ENCODE results near the gene LMNTD2. TPM values are rescaled to one million over a fixed set of nuclear protein-coding genes. Genes with fewer than 3 reads are reported as not detected.

Gene LMNTD2
- total RNA-seq, 1 experiment from 2014 or later, result 4.0 TPM

DNA sequence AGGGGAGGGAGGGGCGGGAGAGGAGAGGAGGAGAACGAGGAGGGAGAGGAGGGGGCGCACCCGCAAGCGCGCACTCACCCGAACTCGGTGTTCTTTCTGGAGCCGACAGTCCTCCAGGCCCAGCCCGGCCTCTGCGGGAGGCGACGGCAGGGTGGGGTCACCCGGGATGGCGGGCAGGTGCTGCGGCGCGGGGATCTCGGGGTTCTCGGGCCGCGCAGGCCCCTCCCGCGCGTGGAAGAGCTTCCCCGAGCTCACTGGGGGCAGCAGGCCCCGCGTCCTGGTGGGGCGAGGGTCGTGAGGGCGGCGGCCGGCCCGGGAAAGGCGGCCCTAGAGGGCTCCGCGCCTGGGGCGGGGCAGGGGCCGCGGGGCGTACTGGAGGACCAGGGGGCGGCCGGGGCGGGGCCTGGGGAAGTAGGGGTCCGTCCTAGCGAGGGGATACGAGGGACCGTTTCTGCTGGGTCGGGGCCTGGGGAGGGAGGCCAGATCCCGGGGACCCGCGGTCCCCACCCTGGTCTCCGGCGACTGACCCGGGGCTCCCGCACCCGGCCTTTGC lies 5.2 kb downstream of the LMNTD2 start:
- POLR2A ChIA-PET, result interaction anchor here (1.9 kb wide), 1 partner anchor 19 kb away, joined by 5 read pairs; the partner anchor contains the start of gene HRAS
- Mint-ChIP-seq H3K27me3 (ENCODE audit: low read depth) (peaks cover 28% of the 10 kb centered on the region), H3K4me1 (peaks cover 13% of the 10 kb centered on the region), H3K4me3 (peak overlapping the region; percentile 57), H3K36me3 (no peaks in the 10 kb centered on the region), H3K9me3 (no peaks in the 10 kb centered on the region), H3K27ac (no peak overlapping the region)
- TF ChIP-seq ATF1 (CRISPR knock-in tag; IDR thresholded peaks at IDR 0.05) (no peak), ZNF317 (CRISPR knock-in tag; IDR thresholded peaks at IDR 0.05; ENCODE audit: borderline replicate concordance, low read depth) (no peak), ZNF416 (CRISPR knock-in tag; IDR thresholded peaks at IDR 0.05) (0 out of 2 replicates have a peak, but pooled peaks have one; percentile 54), SP1 (CRISPR knock-in tag; conservative IDR thresholded peaks at IDR 0.05) (peak; percentile 23), SMAD4 (CRISPR knock-in tag; IDR thresholded peaks at IDR 0.05) (no peak), CREB1 (CRISPR knock-in tag; IDR thresholded peaks at IDR 0.05) (no peak), ZNF263 (CRISPR knock-in tag; IDR thresholded peaks at IDR 0.05; ENCODE audit: low read depth) (peak; percentile 60; the same call in 1 of the 2 replicates), FOXK1 (CRISPR knock-in tag; IDR thresholded peaks at IDR 0.05) (0 out of 2 replicates have a peak, but pooled peaks have one; percentile 41), RORB (CRISPR knock-in tag; IDR thresholded peaks at IDR 0.05) (no peak), FOXJ3 (CRISPR knock-in tag; IDR thresholded peaks at IDR 0.05; ENCODE audit: borderline replicate concordance) (no peak)
- TF ChIP-seq, protein P1, sequence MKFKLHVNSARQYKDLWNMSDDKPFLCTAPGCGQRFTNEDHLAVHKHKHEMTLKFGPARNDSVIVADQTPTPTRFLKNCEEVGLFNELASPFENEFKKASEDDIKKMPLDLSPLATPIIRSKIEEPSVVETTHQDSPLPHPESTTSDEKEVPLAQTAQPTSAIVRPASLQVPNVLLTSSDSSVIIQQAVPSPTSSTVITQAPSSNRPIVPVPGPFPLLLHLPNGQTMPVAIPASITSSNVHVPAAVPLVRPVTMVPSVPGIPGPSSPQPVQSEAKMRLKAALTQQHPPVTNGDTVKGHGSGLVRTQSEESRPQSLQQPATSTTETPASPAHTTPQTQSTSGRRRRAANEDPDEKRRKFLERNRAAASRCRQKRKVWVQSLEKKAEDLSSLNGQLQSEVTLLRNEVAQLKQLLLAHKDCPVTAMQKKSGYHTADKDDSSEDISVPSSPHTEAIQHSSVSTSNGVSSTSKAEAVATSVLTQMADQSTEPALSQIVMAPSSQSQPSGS (CRISPR knock-in tag; IDR thresholded peaks at IDR 0.05; ENCODE audit: borderline replicate concordance, low read depth), result no peak
- TF ChIP-seq, protein P2, sequence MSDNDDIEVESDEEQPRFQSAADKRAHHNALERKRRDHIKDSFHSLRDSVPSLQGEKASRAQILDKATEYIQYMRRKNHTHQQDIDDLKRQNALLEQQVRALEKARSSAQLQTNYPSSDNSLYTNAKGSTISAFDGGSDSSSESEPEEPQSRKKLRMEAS (CRISPR knock-in tag; IDR thresholded peaks at IDR 0.05), result peak; percentile 25; the same call in 1 of the 2 replicates
- ATAC-seq (peak; percentile 19), DNase-seq (ENCODE audit: low spot score) (no peak)
- CTCF ChIA-PET, result interaction anchor here (0.6 to 3.4 kb wide), 30 partner anchors 10 to 391 kb away, joined by 3 to 32 read pairs (median 5); partner anchors contain the start of genes LRRC56, PHRF1, PIDD1 and SCT

DNA sequence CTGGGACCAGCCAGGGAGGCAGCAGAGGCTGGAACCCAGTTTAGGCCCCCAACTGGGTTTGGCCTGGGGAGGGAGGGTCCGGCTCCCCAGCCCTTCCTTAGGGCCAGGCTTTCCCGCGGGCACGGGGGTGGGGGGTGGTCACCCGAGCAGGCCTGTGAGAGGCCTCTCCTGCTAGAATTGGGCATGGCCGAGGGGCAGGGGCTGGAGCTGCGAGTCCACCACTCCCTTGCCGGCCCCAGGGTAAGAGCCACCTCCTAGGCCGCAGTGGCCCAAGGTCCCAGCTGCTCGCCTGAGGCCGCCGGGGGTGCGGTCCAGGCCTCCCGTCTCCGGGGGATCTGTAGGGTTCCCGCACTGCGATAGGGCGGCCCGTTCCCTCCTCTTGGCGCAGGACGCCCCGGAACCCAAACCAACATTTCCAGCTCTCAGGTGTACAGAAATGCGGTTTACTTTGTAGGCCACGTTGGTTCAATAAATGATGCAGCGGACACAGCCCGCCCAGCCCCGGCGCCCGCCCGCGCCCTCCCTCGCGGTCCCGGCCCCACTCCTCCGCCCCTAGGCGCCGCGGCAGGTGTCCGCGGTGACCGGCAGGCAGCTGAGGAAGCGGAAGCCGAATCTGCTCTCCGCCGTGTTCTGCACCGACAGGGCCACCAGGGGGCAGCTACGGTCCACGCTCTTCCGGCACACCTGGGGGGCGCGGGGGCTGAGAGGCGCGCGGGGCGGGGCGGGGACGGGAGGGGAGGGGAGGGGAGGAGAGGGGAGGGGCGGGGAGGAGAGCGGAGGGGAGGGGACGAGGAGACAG lies 5.9 kb downstream of the LMNTD2 start:
- CTCF ChIA-PET, result interaction anchor here (0.6 to 3.4 kb wide), 36 partner anchors 9 to 391 kb away, joined by 3 to 32 read pairs (median 4); partner anchors contain the start of genes DEAF1, LRRC56, PHRF1 and PIDD1
- Mint-ChIP-seq H3K4me3 (peak overlapping the region; percentile 36), H3K9me3 (no peaks in the 10 kb centered on the region), H3K27me3 (ENCODE audit: low read depth) (peaks cover 24% of the 10 kb centered on the region), H3K36me3 (no peaks in the 10 kb centered on the region), H3K4me1 (peaks cover 8% of the 10 kb centered on the region), H3K27ac (no peak overlapping the region)
- ATAC-seq (peak; percentile 52), DNase-seq (ENCODE audit: low spot score) (peak; percentile 85)
- no peak for TF ChIP-seq GRHL2 (CRISPR knock-in tag; IDR thresholded peaks at IDR 0.05; ENCODE audit: insufficient replicate concordance, severe bottlenecking)
- TF ChIP-seq TEAD1 (CRISPR knock-in tag; IDR thresholded peaks at IDR 0.05), result no peak
- TF ChIP-seq, protein P3, sequence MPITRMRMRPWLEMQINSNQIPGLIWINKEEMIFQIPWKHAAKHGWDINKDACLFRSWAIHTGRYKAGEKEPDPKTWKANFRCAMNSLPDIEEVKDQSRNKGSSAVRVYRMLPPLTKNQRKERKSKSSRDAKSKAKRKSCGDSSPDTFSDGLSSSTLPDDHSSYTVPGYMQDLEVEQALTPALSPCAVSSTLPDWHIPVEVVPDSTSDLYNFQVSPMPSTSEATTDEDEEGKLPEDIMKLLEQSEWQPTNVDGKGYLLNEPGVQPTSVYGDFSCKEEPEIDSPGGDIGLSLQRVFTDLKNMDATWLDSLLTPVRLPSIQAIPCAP (CRISPR knock-in tag; IDR thresholded peaks at IDR 0.05), result no peak
- TF ChIP-seq TEAD4 (CRISPR knock-in tag; IDR thresholded peaks at IDR 0.05), result no peak
- TF ChIP-seq ESRRA (CRISPR knock-in tag; IDR thresholded peaks at IDR 0.05; ENCODE audit: borderline replicate concordance), result no peak
- TF ChIP-seq SP1 (CRISPR knock-in tag; conservative IDR thresholded peaks at IDR 0.05), result peak; percentile 70
- no peak for TF ChIP-seq ELF4 (CRISPR knock-in tag; IDR thresholded peaks at IDR 0.05; ENCODE audit: low read depth)
- TF ChIP-seq, protein P2 (CRISPR knock-in tag; IDR thresholded peaks at IDR 0.05), result 0 out of 2 replicates have a peak, but pooled peaks have one; percentile 34
- TF ChIP-seq, protein P4, sequence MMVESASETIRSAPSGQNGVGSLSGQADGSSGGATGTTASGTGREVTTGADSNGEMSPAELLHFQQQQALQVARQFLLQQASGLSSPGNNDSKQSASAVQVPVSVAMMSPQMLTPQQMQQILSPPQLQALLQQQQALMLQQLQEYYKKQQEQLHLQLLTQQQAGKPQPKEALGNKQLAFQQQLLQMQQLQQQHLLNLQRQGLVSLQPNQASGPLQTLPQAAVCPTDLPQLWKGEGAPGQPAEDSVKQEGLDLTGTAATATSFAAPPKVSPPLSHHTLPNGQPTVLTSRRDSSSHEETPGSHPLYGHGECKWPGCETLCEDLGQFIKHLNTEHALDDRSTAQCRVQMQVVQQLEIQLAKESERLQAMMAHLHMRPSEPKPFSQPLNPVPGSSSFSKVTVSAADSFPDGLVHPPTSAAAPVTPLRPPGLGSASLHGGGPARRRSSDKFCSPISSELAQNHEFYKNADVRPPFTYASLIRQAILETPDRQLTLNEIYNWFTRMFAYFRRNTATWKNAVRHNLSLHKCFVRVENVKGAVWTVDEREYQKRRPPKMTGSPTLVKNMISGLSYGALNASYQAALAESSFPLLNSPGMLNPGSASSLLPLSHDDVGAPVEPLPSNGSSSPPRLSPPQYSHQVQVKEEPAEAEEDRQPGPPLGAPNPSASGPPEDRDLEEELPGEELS (CRISPR knock-in tag; IDR thresholded peaks at IDR 0.05), result no peak
- no peak for TF ChIP-seq ZNF396 (CRISPR knock-in tag; IDR thresholded peaks at IDR 0.05; ENCODE audit: borderline replicate concordance)
- TF ChIP-seq, protein P5, sequence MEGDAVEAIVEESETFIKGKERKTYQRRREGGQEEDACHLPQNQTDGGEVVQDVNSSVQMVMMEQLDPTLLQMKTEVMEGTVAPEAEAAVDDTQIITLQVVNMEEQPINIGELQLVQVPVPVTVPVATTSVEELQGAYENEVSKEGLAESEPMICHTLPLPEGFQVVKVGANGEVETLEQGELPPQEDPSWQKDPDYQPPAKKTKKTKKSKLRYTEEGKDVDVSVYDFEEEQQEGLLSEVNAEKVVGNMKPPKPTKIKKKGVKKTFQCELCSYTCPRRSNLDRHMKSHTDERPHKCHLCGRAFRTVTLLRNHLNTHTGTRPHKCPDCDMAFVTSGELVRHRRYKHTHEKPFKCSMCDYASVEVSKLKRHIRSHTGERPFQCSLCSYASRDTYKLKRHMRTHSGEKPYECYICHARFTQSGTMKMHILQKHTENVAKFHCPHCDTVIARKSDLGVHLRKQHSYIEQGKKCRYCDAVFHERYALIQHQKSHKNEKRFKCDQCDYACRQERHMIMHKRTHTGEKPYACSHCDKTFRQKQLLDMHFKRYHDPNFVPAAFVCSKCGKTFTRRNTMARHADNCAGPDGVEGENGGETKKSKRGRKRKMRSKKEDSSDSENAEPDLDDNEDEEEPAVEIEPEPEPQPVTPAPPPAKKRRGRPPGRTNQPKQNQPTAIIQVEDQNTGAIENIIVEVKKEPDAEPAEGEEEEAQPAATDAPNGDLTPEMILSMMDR (IDR thresholded peaks at IDR 0.05), result peak; percentile 63
- TF ChIP-seq ZNF423 (CRISPR knock-in tag; IDR thresholded peaks at IDR 0.05), result peak; percentile 19; the same call in 1 of the 2 replicates
- POLR2A ChIA-PET, result interaction anchor here (0.6 to 1.9 kb wide), 2 partner anchors 19 to 21 kb away, joined by 3 to 5 read pairs; partner anchors contain the start of gene HRAS

All from WTC11 (cell line).